ENCODE results near the gene SAMD11.
A peak's percentile ranks its signal among the peaks of the same experiment; 100 is the strongest.
"Not testable (repeated sequence)": the region's sequence is repeated elsewhere in the genome, so short reads cannot be mapped to it uniquely, and the experiment has no call there.

The SAMD11 gene

DNA sequence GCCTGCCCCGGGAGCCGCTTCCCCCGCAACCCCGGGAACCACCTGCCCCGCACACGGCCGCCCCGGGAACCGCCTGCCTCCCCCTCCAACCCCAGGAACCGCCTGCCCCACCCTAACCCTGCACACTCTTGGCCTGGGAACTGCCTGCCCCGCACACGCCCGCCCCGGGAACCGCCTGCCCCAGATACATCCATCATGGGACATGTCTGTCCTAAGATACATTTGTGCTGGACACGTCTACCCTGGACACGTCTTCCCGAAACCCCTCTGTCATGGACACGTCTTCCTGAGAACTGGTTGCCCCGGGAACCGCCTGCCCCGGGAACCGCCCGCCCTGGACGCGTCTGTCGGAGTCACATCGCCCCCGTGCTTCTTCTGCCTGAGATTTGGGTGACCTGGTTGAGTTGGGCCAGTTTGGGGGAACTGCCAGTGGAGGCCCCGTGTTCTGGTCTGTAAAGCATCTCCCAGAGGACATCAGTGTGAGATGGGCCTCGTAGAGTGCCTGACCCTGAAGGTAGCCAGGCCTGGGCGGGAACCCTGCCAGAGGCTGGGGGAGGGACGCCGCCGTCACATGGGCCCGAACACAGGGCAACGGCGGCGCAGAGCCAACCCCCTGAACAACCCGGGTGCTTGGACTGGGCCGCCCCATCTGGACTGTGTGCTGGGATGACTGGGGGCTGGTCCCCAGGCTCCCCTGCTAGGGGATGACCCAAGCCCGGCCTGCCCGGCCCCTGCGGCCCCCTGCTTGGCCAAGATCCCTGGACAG lies 54.5 kb downstream of the SAMD11 start:
- DNase-seq (ENCODE audit: low read depth): no peak

- DNase-seq (ENCODE audit: low read depth): no peak
Observed at GRCh38 chr1:978835-979743, 55.4 kb downstream of the SAMD11 start.

DNA sequence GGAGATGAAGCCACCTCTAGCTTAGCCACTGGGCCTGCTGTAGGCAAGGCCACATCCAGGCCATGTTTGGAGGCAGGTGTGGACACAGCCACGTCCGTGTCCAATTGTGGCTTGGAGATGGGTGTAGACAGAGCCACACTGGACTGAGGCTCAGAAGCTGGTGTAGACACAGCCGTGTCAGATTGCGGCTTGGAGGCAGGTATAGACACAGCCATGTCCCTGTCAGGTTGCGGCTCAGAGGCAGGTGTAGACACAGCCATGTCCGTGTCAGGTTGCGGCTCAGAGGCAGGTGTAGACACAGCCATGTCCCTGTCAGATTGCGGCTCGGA lies 56.0 kb downstream of the SAMD11 start:
- DNase-seq (ENCODE audit: low read depth): no peak

DNA sequence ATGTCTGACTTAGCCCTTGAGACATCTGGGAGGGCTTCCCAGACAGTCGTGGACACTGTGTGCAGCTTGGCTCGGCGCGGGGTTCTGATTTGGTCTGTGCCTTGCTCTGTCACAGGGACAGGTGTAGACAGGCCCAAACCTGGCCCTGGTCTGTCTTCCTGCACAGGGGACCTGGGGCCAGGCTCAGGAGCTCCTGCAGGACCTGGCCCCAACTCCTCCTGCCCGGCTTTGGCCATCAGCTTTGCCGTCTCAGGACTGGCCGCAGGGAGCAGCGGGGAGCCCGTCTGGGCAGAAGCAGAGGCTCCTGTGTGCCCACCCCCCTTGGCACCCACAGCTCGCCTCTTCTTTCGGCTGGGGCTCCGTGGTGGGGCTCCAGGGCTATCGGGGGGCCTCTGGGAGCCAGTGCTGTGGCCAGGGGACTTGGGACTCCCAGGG lies 56.4 kb downstream of the SAMD11 start:
- DNase-seq (ENCODE audit: low read depth): no peak

- DNase-seq (ENCODE audit: low read depth): no peak
Observed at GRCh38 chr1:980602-981395, 57.1 kb downstream of the SAMD11 start.

DNA sequence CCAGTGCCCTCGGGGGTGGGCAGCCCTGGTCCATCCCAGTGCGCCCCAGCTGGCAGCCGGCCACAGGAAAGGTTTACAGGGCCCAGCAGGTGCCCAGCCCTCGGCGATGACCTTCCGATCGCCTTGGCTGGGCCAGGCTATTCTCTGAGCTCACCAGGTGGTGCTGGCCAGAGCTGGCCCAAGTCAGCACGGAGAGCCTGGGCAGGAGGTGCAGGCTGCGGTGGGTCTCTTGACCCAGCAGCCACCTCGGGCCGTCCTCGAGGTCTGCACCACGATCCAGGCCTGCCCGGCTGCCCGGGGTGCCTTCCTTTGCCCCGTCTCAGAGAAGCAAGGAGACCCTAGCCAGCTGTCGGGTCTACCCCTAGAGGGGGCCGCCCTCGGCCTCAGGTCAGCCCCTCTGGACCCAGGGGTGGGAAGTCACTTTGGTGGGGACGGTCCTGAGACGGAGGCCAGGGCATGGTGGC lies 57.8 kb downstream of the SAMD11 start:
- no peak for DNase-seq (ENCODE audit: low read depth)

DNA sequence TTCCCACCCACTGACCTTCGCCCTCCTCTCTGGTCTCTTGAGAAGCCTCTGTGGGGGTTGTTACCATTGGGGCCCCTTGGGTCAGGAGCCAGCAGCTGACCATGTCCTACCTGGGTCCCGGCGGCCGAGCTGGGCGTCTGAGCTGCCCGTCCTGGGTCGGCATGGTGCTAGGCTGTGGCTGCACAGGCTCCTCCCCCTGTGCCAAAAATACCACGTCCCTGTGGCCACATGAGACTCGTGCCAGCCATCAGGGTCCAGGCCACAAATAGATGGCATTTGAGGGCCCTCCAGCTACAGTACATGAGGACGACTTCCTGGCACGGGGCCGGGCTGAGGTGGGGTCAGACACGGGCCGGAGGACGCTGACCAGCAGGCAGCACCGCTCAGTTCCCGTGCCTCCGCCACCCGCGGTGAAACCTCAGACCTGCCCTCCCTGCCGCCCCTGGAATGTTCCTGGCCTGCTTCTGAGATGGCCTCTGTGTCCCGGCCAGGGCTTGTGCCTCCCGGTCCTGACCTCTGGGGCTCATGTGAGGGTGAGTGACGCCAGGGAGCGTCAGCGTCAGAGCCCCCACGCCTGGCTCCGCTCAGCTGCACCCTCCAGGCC lies 58.3 kb downstream of the SAMD11 start, which contains the start of gene PERM1:
TSS of gene PERM1 (minus strand) at position 139 of the 604 bp plus-strand sequence. CDS start 1,064 bp downstream, outside the sequence.
- DNase-seq (ENCODE audit: low read depth): no peak

DNA sequence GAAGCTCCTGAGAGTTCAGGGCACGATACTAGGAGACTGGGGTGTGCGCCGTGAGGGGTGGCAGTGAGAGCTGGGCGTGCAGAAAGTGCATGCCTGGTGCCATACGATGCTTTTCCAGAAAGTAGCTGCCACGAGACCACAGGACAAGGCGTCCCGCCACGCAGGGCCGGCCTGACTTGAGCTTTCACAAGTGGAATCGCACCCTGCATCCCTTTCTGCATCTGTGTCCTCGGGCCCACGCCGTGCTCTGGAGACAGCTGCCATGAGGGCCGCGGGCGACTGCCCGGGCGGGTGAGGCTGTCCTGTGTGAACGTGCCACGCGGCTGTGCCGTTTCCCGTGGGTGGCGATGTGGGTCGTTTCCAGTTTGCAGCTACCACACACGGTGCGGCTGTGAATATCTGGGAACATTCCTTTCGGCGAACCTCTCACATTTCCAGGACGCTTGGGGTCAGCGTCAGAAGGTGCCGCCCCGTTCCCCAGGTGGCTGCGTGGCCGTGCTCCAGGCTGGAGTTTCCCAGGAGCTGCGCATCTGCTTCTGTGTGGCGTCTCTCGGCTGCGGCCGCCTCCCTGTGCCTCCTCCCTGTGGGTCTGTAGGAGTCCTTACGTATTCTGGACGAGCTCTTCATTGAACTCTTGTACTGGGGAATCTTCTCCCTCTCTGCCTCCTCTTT lies 59.2 kb downstream of the SAMD11 start:
- DNase-seq (ENCODE audit: low read depth): no peak

DNA sequence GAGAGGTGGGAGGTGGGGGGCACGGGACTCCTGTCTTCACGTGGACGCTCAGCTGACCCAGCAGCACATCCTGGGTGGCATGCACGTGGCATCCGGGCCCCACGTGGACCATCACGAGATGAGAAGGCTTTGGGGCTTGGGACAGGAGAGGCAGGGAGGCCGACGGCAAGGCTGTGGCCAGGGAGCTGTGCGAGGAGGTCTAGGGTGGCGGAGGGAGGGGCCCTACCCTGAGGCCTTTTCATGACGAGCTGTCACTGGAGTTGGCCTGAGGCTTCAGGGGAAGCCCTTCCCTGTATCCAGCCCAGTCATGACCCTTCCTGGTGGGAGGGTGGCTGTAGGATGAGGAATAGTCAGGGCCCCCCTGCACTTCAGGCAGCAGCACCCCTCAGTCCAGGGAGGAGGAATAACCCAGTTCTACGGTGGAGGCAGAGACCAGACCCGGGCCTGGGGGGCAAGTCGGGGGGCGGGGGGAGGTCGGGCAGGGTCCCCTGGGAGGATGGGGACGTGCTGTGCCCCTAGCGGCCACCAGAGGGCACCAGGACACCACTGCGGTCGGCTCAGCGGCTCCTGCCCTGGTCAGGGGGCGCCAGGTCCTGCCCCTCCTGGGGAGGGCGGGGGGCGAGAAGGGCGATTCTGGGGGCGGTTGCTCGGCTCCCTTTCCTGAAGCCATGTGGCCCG lies 60.2 kb downstream of the SAMD11 start:
- peak; percentile 54 for DNase-seq (ENCODE audit: low read depth)

DNA sequence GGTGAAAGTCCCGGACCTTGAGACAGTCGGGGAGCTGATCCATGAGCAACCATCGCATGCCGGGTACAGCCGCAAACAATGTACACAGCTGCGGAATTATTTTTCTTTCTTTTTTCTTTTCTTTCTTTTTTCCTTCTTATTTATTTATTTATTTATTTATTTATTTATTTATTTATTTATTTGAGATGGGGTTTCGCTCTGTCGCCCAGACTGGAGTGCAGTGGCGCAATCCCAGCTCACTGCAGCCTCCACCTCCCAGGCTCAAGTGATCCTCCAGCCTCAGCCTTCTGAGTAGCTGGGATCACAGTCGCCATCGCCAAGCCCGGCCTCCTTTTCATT lies 60.7 kb downstream of the SAMD11 start:
- no peak for DNase-seq (ENCODE audit: low read depth)

GRCh38 chr1:985126-985525 lies 61.4 kb downstream of the SAMD11 start:
- DNase-seq (ENCODE audit: low read depth): no peak

DNA sequence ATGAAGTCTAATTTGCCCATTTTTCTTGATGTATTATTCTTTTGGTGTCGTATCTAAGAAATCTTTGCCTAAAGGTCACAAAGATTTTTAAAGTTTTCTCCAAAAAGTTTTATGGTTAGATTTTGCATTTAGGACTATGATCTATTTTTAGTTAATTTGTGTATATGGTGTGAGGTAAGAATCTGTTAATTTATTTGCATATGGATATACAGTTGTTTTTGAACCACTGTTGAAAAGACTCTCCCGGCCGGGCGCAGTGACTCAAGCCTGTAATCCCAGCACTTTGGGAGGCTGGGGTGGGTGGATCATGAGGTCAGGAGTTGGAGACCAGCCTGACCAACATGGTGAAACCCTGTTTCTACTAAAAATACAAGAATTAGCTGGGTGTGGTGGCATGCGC lies 64.3 kb downstream of the SAMD11 start:
- DNase-seq (ENCODE audit: low read depth): not testable (repeated sequence)

- DNase-seq (ENCODE audit: low read depth): not testable (repeated sequence)
Observed at GRCh38 chr1:991275-991674, 67.6 kb downstream of the SAMD11 start.

DNA sequence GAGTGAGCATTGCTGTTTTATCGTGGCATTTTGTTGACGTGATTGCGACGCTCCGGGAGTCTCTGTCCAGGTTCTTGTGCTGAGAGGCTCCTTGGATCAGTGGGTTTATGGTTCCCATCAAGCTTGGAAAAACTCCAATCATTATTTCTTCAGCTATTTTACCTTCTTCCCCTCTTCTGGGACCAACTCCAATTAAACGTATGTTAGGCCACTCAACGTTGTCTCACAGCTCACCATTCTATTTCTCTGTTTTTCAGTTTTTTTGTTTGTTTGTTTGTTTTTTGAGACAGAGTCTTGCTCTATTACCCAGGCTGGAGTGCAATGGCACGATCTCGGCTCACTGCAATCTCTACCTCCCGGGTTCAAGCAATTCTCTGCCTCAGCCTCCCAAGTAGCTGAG lies 68.2 kb downstream of the SAMD11 start:
- no peak for DNase-seq (ENCODE audit: low read depth)

- DNase-seq (ENCODE audit: low read depth): no peak
Observed at GRCh38 chr1:992362-992761, 68.6 kb downstream of the SAMD11 start.

DNA sequence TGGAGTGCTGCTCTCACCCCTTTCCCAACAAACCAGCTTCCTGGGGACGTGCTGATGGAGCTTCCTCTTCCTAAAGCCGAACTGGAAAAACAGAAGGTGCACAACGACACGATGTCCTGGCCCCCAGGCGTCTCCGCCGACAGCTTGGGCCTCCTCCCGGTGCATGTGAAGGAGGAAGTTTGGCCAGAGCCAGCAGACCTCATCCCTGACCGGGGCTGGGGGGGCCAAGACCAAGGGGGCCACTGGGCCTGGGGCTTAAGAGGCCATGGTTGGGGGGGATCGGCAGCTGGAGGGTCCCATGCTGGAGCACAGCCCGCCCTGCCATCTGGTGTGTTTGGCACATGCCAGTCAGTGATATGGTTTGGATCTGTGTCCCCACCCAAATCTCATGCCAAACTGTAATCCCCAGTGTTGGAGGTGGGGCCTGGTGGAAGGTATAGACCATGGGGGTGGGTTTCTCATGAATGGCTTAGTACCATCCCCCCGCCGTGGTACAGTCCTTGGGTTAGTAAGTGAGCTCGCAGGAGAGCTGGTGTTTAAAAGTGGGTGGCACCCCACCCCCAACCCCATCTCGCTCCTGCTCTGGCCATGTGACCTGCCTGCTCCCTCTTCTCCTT lies 69.8 kb downstream of the SAMD11 start:
- no peak for DNase-seq (ENCODE audit: low read depth)
